ENCODE data around the gene CCL1. TPM values are rescaled to one million over a fixed set of nuclear protein-coding genes. Genes with fewer than 3 reads are reported as not detected.

CCL1 gene
- total and polyA plus RNA-seq, 2 donors from 2014 or later: not detected

- FAIRE-seq (no peak), DNase-seq (no peak)
- no peaks in the 10 kb centered on the region for H3K36me3 ChIP-seq (ENCODE audit: control insufficient read depth in 2 of 3, insufficient read depth in 3 of 3, low read length in 3 of 3)
- intact Hi-C loops (cut with DNase I): no loop called here
- no peaks in the 10 kb centered on the region for H3K9me3 ChIP-seq (ENCODE audit: control insufficient read depth in 2 of 3, insufficient read depth in 1 of 3, low read length in 3 of 3)
- no peaks in the 10 kb centered on the region for H3K4me1 ChIP-seq (ENCODE audit: control insufficient read depth in 2 of 3, insufficient read depth in 2 of 3, low read depth in 1 of 3, low read length in 3 of 3)
- no peak overlapping the region for H3K9ac ChIP-seq (ENCODE audit: low read length in 3 of 3)
- no peaks in the 10 kb centered on the region for H3K27me3 ChIP-seq (ENCODE audit: control insufficient read depth, insufficient read depth, low read length)
- no peak overlapping the region for H3K27ac ChIP-seq (ENCODE audit: low read depth in 2 of 2, low read length in 2 of 2)
- TF ChIP-seq CTCF (IDR thresholded peaks at IDR 0.05; ENCODE audit: borderline replicate concordance, extremely low read depth, insufficient read depth): no peak
- H3K4me3 ChIP-seq (ENCODE audit: low read length in 3 of 3): no peak overlapping the region
Observed at GRCh38 chr17:34409352-34409751, 46.3 kb upstream of the CCL1 start.

- no peak for TF ChIP-seq CTCF (IDR thresholded peaks at IDR 0.05; ENCODE audit: borderline replicate concordance, extremely low read depth, insufficient read depth)
- no peaks in the 10 kb centered on the region for H3K4me1 ChIP-seq (ENCODE audit: control insufficient read depth in 2 of 3, insufficient read depth in 2 of 3, low read depth in 1 of 3, low read length in 3 of 3)
- no peaks in the 10 kb centered on the region for H3K36me3 ChIP-seq (ENCODE audit: control insufficient read depth in 2 of 3, insufficient read depth in 3 of 3, low read length in 3 of 3)
- no peak for FAIRE-seq
- no peak overlapping the region for H3K4me3 ChIP-seq (ENCODE audit: low read length in 3 of 3)
- H3K27me3 ChIP-seq (ENCODE audit: control insufficient read depth, insufficient read depth, low read length): no peaks in the 10 kb centered on the region
- no peak overlapping the region for H3K27ac ChIP-seq (ENCODE audit: low read depth in 2 of 2, low read length in 2 of 2)
- DNase-seq: no peak
- no peaks in the 10 kb centered on the region for H3K9me3 ChIP-seq (ENCODE audit: control insufficient read depth in 2 of 3, insufficient read depth in 1 of 3, low read length in 3 of 3)
- no peak overlapping the region for H3K9ac ChIP-seq (ENCODE audit: low read length in 3 of 3)
- intact Hi-C loops (cut with DNase I): no loop called here
Observed at GRCh38 chr17:34408439-34408838, 45.4 kb upstream of the CCL1 start.

- FAIRE-seq: no peak
- intact Hi-C loops (cut with DNase I): no loop called here
- no peak overlapping the region for H3K9ac ChIP-seq (ENCODE audit: low read length in 3 of 3)
- H3K4me1 ChIP-seq (ENCODE audit: control insufficient read depth in 2 of 3, insufficient read depth in 2 of 3, low read depth in 1 of 3, low read length in 3 of 3): no peaks in the 10 kb centered on the region
- H3K27me3 ChIP-seq (ENCODE audit: control insufficient read depth, insufficient read depth, low read length): no peaks in the 10 kb centered on the region
- H3K9me3 ChIP-seq (ENCODE audit: control insufficient read depth in 2 of 3, insufficient read depth in 1 of 3, low read length in 3 of 3): no peaks in the 10 kb centered on the region
- no peak for TF ChIP-seq CTCF (IDR thresholded peaks at IDR 0.05; ENCODE audit: borderline replicate concordance, extremely low read depth, insufficient read depth)
- no peaks in the 10 kb centered on the region for H3K36me3 ChIP-seq (ENCODE audit: control insufficient read depth in 2 of 3, insufficient read depth in 3 of 3, low read length in 3 of 3)
- no peak overlapping the region for H3K4me3 ChIP-seq (ENCODE audit: low read length in 3 of 3)
- H3K27ac ChIP-seq (ENCODE audit: low read depth in 2 of 2, low read length in 2 of 2): no peak overlapping the region
- no peak for DNase-seq
Observed at GRCh38 chr17:34406226-34406625, 43.2 kb upstream of the CCL1 start.

GRCh38 chr17:34403006-34403405, 40.0 kb upstream of the CCL1 start:
- intact Hi-C loops (cut with DNase I): no loop called here
- H3K36me3 ChIP-seq (ENCODE audit: control insufficient read depth in 2 of 3, insufficient read depth in 3 of 3, low read length in 3 of 3): no peaks in the 10 kb centered on the region
- FAIRE-seq: no peak

More at GRCh38 chr17:34403006-34403405, 40.0 kb upstream of the CCL1 start:
- Histone ChIP-seq H3K27ac (ENCODE audit: low read depth in 2 of 2, low read length in 2 of 2) (no peak overlapping the region), H3K27me3 (ENCODE audit: control insufficient read depth, insufficient read depth, low read length) (no peaks in the 10 kb centered on the region), H3K9me3 (ENCODE audit: control insufficient read depth in 2 of 3, insufficient read depth in 1 of 3, low read length in 3 of 3) (no peaks in the 10 kb centered on the region), H3K4me3 (ENCODE audit: low read length in 3 of 3) (no peak overlapping the region), H3K4me1 (ENCODE audit: control insufficient read depth in 2 of 3, insufficient read depth in 2 of 3, low read depth in 1 of 3, low read length in 3 of 3) (no peaks in the 10 kb centered on the region), H3K9ac (ENCODE audit: low read length in 3 of 3) (no peak overlapping the region)
- no peak for DNase-seq
- TF ChIP-seq CTCF (IDR thresholded peaks at IDR 0.05; ENCODE audit: borderline replicate concordance, extremely low read depth, insufficient read depth): no peak
